WTC11 (cell line): ENCODE data around the gene DGCR2.
"Not testable (repeated sequence)": the region's sequence is repeated elsewhere in the genome, so short reads cannot be mapped to it uniquely, and the experiment has no call there.

Experiments used
- USF2 ChIP-seq: sonication (generic); formaldehyde crosslinking; IDR thresholded peaks from 2 replicates; pipeline ENCODE4 v1.8.1; 2023; ENCODE audit warnings: mild to moderate bottlenecking, missing genetic modification reagents, moderate library complexity
- ZBTB21 ChIP-seq: sonication (generic); formaldehyde crosslinking; IDR thresholded peaks from 2 replicates; pipeline ENCODE4 v1.8.1; 2023; ENCODE audit warnings: mild to moderate bottlenecking, missing genetic modification reagents, borderline replicate concordance

- not testable (repeated sequence) for TF ChIP-seq ZBTB21; USF2 (CRISPR knock-in tag)
These were observed 108.8 kb downstream of the DGCR2 start for GRCh38 chr22:19013411-19013810.
